Measurements from ENCODE around the gene SCUBE3. TPM values are rescaled to one million over a fixed set of nuclear protein-coding genes. Genes with fewer than 3 reads are reported as not detected.

The SCUBE3 gene
- total and polyA plus RNA-seq, 9 of the 15 experiments (the other 6 are each of a cell fraction or from before 2014, with no cell fraction given), result 0.01 to 0.11 TPM; not detected in 7

GRCh38 chr6:35260591-35261570, 47.1 kb downstream of the SCUBE3 start:
- intact Hi-C loops (cut with micrococcal nuclease) (no loop called here), in situ Hi-C loops (cut with MboI) (no loop called here)
- ChIA-PET POLR2A (interaction anchor here (0.6 to 2.6 kb wide), 9 partner anchors 8 to 468 kb away, joined by 3 to 34 read pairs (median 3); partner anchors contain the start of gene DEF6), CTCF (ENCODE audit: low intra/inter-chr PET ratio) (no interaction called here)
- Histone ChIP-seq H3K9me1 (ENCODE audit: control insufficient read depth, insufficient read depth, low read length) (no peaks in the 10 kb centered on the region), H3K9me3 (replicated peaks; ENCODE audit: control insufficient read depth, insufficient read depth, low read depth, low read length) (no peaks in the 10 kb centered on the region), H3K9ac (ENCODE audit: insufficient read depth in 1 of 2, low read depth in 2 of 2, low read length in 2 of 2) (peak overlapping the region; percentile 83 to 96; a peak in 3 of 4 replicates), H3K79me2 (ENCODE audit: control insufficient read depth, insufficient read depth, low read length) (peaks cover 34% of the 10 kb centered on the region), H3K36me3 (ENCODE audit: control insufficient read depth, insufficient read depth, low read length) (no peaks in the 10 kb centered on the region), H2AFZ (ENCODE audit: low read depth, low read length) (peak overlapping the region; percentile 87), H3K4me3 (peak overlapping the region; percentile 79), H3K4me1 (replicated peaks in 1 of 2; ENCODE audit: control insufficient read depth in 2 of 2, insufficient read depth in 2 of 2, low read length in 2 of 2) (peaks cover 18 to 55% of the 10 kb centered on the region in 2 experiments), H3K4me2 (ENCODE audit: insufficient read depth, low read length) (peak overlapping the region; percentile 94), H3K27me3 (ENCODE audit: control insufficient read depth in 2 of 2, insufficient read depth in 2 of 2, low read length in 2 of 2) (no peaks in the 10 kb centered on the region), H3K27ac (ENCODE audit: extremely low read depth, low read depth, low read length) (peak overlapping the region; percentile 95), H4K20me1 (replicated peaks; ENCODE audit: control insufficient read depth, insufficient read depth, low read length) (no peaks in the 10 kb centered on the region)
- ATAC-seq (no peak), FAIRE-seq (peak; percentile 64), DNase-seq (ENCODE audit: extremely low read depth in 1 of 4, low spot score in 3 of 4) (no peak)
- WGBS (ENCODE audit: insufficient coverage, low coverage, missing lambda C conversion rate), result 34% methylated on average over 6 of the region's 6 CpGs
- BruUV-seq (replicated peaks), result TSS peak; percentile 45
- TF ChIP-seq PRDM10 (IDR thresholded peaks at IDR 0.05; ENCODE audit: partially characterized antibody) (peak; percentile 25), MTA2 (IDR thresholded peaks at IDR 0.05; ENCODE audit: low read depth) (no peak), KLF1 (tag; IDR thresholded peaks at IDR 0.05) (no peak), E2F3 (CRISPR knock-in tag; IDR thresholded peaks at IDR 0.05) (no peak), EP300 (IDR thresholded peaks at IDR 0.05; ENCODE audit: low read length) (0 out of 2 replicates have a peak, but pooled peaks have one; percentile 5), RBFOX2 (IDR thresholded peaks at IDR 0.05; ENCODE audit: low read depth, low read length) (no peak), ZNF431 (CRISPR knock-in tag; IDR thresholded peaks at IDR 0.05) (no peak), SP1 (CRISPR knock-in tag; IDR thresholded peaks at IDR 0.05) (no peak), CTBP1 (IDR thresholded peaks at IDR 0.05; ENCODE audit: borderline replicate concordance) (peak; percentile 12; the same call in 1 of the 2 replicates), ZBTB17 (CRISPR knock-in tag; IDR thresholded peaks at IDR 0.05) (0 out of 2 replicates have a peak, but pooled peaks have one; percentile 18)
